Measurements from ENCODE around the gene RFX8.

DNA sequence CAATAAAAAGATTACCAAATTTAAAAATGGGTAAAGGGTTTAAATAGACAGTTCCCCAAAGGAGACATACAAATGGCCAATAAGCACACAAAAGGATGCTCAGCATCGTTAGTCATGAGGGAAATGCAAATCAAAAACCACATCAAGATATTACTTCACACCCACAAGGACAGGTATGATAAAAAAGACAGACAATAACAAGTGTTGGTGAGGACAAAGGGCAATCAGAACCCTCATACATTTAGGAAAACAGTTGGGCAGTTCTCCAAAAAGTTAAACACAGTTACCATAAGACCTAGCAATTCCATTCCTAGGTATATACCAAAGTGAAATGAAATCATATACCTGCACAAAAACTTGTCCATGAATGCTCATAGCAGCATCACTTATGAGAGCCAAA lies 102.1 kb downstream of the RFX8 start:
- TF ChIP-seq, protein P1, sequence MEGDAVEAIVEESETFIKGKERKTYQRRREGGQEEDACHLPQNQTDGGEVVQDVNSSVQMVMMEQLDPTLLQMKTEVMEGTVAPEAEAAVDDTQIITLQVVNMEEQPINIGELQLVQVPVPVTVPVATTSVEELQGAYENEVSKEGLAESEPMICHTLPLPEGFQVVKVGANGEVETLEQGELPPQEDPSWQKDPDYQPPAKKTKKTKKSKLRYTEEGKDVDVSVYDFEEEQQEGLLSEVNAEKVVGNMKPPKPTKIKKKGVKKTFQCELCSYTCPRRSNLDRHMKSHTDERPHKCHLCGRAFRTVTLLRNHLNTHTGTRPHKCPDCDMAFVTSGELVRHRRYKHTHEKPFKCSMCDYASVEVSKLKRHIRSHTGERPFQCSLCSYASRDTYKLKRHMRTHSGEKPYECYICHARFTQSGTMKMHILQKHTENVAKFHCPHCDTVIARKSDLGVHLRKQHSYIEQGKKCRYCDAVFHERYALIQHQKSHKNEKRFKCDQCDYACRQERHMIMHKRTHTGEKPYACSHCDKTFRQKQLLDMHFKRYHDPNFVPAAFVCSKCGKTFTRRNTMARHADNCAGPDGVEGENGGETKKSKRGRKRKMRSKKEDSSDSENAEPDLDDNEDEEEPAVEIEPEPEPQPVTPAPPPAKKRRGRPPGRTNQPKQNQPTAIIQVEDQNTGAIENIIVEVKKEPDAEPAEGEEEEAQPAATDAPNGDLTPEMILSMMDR (IDR thresholded peaks at IDR 0.05): no peak
- no peak for TF ChIP-seq EP300 (IDR thresholded peaks at IDR 0.05)
- TF ChIP-seq POLR2A (IDR thresholded peaks at IDR 0.05): no peak

All from tibial nerve (tissue), 4 donors.